Measurements from ENCODE around the gene CYP4F8.

- TF ChIP-seq CTCF (IDR thresholded peaks at IDR 0.05; ENCODE audit: control extremely low read depth in 1 of 3, insufficient read depth in 1 of 3, low read depth in 1 of 3, low read length in 3 of 3) (no peak), POLR2A (IDR thresholded peaks at IDR 0.05; ENCODE audit: control extremely low read depth in 1 of 2, low read depth in 2 of 2, low read length in 2 of 2) (no peak), POLR2AphosphoS5 (IDR thresholded peaks at IDR 0.05; ENCODE audit: low read depth, low read length) (no peak), RFX5 (IDR thresholded peaks at IDR 0.05; ENCODE audit: borderline replicate concordance, low read depth, low read length) (no peak), SAP30 (IDR thresholded peaks at IDR 0.05; ENCODE audit: insufficient read depth, insufficient replicate concordance, low read length) (no peak)
Measured at GRCh38 chr19:15584095-15584494, 30.9 kb upstream of the CYP4F8 start.
